Psoas muscle (tissue), 8 donors: ENCODE measurements around the gene YEATS4. TPM values are rescaled to one million over a fixed set of nuclear protein-coding genes. Genes with fewer than 3 reads are reported as not detected.

ENCODE experiments used
- ATAC-seq, 4 donors: fragments of 200-7000 bp; cut with Tn5 transposase; one replicate each; pipeline ENCODE4 v1.9.1; 2020; ENCODE audit warnings: moderate library complexity in 3 of 4, mild to moderate bottlenecking in 2 of 4
- DNase-seq, 2 donors: peaks; one replicate each; pipeline ENCODE4 v3.0.0-alpha.2; 2020
- H3K27ac ChIP-seq: fragments of 200-600 bp; one replicate; pipeline ENCODE4 v1.8.0; 2022
- H3K27me3 ChIP-seq, 3 donors: fragments of 200-600 bp in 1 of 3; one replicate each; pipeline versions ENCODE4 v1.6.1 to v1.8.0; 2013 to 2022; ENCODE audit warnings: low read length in 2 of 3, mild to moderate bottlenecking in 2 of 3, moderate library complexity in 1 of 3; ENCODE audit not compliant: insufficient read depth in 3 of 3
- H3K36me3 ChIP-seq, 2 donors: fragments of 200-600 bp in 1 of 2; one replicate each; pipeline versions ENCODE4 v1.6.1 to v1.8.0; 2013 to 2022; ENCODE audit warnings: low read depth in 1 of 2, mild to moderate bottlenecking in 1 of 2, moderate library complexity in 1 of 2; ENCODE audit not compliant: insufficient read depth in 1 of 2
- H3K4me1 ChIP-seq: fragments of 200-600 bp; one replicate; pipeline ENCODE4 v1.8.0; 2022
- H3K4me3 ChIP-seq: fragments of 200-600 bp; one replicate; pipeline ENCODE4 v1.8.0; 2022; ENCODE audit warnings: mild to moderate bottlenecking
- H3K9me3 ChIP-seq: fragments of 200-600 bp; one replicate; pipeline ENCODE4 v1.8.0; 2022
- WGBS, 3 donors: extraction: QIAGEN DNeasy Blood & Tissue Kit; methylation state at CpG; one replicate each; pipeline versions ENCODE4 v1.1.6 to v1.1.7; 2013; 5-methylcytosine and 5-hydroxymethylcytosine counted together
- intact Hi-C, 2 donors: fragments of 100-400 bp; cut with DNase I; formaldehyde crosslinking; loops; one replicate each; pipeline versions ENCODE4 v1.11.0 to v1.14.2; 2022
- polyA plus RNA-seq, 3 donors: library from polyadenylated mRNA; stranded (reverse); fragments of 200-250 nt; gene quantifications; one replicate each; pipeline ENCODE4 v1.2.3, GENCODE V29; 2013
- total RNA-seq, 4 donors: library from RNA; stranded (reverse); fragmentation: NEBNext Ultra II Directional in 2 of 4; extraction: Animal tissue kit (Norgen Biotek cat#: 25700) in 2 of 4; gene quantifications; one replicate each; pipeline versions ENCODE4 v1.2.1 to v1.2.4, GENCODE V29; 2021 to 2023
- TF ChIP-seq, protein P1 (sequence below): fragments of 200-600 bp; IDR thresholded peaks from one replicate; pipeline ENCODE4 v1.8.0; 2022; ENCODE audit warnings: antibody characterized with exemption
- donor health status: healthy with polysubstance abuse.
- donor health status: DM: no; HTN: no; CAD: no; lungs with moderate emphysema.
- donor health status: Bipolar disorder and iron deficiency.
- donor health status: healthy.
- donor health status: DM: yes; HTN: yes; CAD: no.
- donor health status: DM: no; HTN: no; CAD: no.
- donor health status: DM: no; HTN: no; CAD: no.
- donor health status: DM: yes; HTN: yes; CAD: no.

YEATS4 gene
- total and polyA plus RNA-seq, 7 donors = 6.2 to 17.7 (median 12.4) TPM

DNA sequence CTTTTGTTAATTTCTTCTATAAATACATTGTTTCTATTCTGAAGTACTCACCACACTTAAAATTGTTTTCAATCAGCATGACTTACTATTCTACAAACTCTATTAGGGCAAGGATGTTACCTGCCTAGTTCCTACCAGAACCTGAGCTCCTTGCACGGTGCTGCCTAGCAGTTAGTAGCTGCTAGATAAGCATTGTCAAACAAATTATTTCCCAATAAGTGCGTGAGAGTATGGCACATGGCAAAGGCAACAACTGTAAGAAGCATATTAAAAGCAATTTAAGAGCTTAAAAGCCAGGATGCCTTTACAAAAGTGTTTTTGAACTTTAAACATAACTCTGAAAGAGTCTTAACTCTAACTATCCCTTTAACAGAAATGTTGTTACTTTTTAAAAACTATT, 19.5 kb upstream of the YEATS4 start:
- intact Hi-C loops = no loop called here
- ATAC-seq = no peak
- Histone ChIP-seq H3K9me3 (no peaks in the 10 kb centered on the region), H3K36me3 (no peaks in the 10 kb centered on the region), H3K4me3 (no peak overlapping the region), H3K27me3 (peaks cover 0 to 2% (median 0%) of the 10 kb centered on the region in 3 donors), H3K27ac (no peak overlapping the region), H3K4me1 (no peaks in the 10 kb centered on the region)
- TF ChIP-seq, protein P1, sequence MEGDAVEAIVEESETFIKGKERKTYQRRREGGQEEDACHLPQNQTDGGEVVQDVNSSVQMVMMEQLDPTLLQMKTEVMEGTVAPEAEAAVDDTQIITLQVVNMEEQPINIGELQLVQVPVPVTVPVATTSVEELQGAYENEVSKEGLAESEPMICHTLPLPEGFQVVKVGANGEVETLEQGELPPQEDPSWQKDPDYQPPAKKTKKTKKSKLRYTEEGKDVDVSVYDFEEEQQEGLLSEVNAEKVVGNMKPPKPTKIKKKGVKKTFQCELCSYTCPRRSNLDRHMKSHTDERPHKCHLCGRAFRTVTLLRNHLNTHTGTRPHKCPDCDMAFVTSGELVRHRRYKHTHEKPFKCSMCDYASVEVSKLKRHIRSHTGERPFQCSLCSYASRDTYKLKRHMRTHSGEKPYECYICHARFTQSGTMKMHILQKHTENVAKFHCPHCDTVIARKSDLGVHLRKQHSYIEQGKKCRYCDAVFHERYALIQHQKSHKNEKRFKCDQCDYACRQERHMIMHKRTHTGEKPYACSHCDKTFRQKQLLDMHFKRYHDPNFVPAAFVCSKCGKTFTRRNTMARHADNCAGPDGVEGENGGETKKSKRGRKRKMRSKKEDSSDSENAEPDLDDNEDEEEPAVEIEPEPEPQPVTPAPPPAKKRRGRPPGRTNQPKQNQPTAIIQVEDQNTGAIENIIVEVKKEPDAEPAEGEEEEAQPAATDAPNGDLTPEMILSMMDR = no peak
- DNase-seq = no peak
- WGBS, 3 donors = 67 to 88% (median 76%) methylated on average over 2 of the region's 2 CpGs

DNA sequence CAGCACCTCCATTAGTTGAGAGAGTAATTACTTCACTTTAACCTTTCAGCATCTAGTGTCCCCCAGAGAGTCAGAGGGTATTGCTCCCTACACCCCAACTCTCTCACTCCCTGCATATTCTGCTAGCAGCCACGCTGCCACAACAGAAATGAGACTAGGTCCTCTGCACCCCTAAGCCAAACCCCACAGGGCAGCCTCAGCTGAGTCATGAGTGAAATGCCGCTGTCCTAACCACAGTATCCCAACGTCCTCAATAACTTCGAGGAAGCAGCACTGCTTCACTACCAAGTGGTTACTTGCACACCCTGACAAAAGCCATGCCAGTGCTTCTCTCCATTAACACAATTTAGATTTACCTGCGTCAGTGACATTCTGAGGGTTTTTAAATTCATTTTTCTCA, 18.2 kb upstream of the YEATS4 start:
- Histone ChIP-seq H3K4me3 (no peak overlapping the region), H3K27ac (no peak overlapping the region), H3K9me3 (no peaks in the 10 kb centered on the region), H3K36me3 (no peaks in the 10 kb centered on the region), H3K27me3 (no peaks in the 10 kb centered on the region), H3K4me1 (no peaks in the 10 kb centered on the region)
- no peak for DNase-seq
- intact Hi-C loops = no loop called here
- no peak for ATAC-seq
- TF ChIP-seq, protein P1 = no peak
- WGBS, 3 donors = 67 to 75% (median 68%) methylated on average over 5 of the region's 5 CpGs

DNA sequence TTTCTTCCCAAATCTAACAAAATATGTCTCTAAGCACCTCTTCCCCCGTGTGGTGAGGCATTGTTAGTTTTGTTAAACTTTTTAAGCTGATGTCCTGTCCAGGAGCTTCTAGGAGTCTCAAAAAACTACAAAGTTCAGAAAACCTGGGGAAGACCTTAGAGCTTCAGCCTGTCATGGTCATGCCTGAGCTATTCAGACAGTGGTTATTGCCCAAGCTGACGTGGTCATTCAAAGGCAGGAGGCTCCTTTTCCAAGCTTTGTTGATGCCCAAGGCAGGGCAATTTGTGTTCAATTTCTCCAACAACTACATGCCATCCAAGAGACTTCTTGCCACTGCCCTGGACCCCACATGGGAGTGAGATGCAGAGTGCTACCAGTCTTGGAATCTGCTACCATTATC, 17.1 kb upstream of the YEATS4 start:
- Histone ChIP-seq H3K27me3 (no peaks in the 10 kb centered on the region), H3K4me1 (no peaks in the 10 kb centered on the region), H3K36me3 (no peaks in the 10 kb centered on the region), H3K27ac (no peak overlapping the region), H3K4me3 (no peak overlapping the region), H3K9me3 (no peaks in the 10 kb centered on the region)
- DNase-seq (no peak), ATAC-seq (no peak)
- intact Hi-C loops = no loop called here
- 61 to 73% (median 67%) methylated on average over 2 of the region's 2 CpGs for WGBS, 3 donors
- TF ChIP-seq, protein P1 = no peak

DNA sequence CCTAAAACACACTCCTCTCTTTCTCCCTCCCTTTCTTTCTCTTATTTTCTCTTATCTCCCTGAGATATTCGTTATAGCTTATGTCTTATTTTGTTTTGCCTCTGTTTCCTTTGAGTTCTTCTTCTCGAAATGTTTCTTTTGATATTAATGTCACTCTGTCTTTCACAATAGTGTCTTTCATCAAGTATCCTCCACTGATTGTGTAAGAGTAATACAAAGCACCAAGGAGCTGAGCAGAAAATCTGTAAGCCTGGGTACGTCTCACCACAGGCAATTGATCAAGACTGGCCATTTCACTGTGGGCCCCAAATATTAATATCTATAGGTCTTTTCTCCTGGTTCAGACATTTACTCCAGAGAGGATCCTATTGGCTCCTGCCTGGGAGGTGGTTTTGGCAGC, 16.2 kb upstream of the YEATS4 start:
- no peak overlapping the region for H3K4me3 ChIP-seq
- no peak overlapping the region for H3K27ac ChIP-seq
- 72 to 90% (median 76%) methylated on average over 3 of the region's 3 CpGs for WGBS, 3 donors
- no peaks in the 10 kb centered on the region for H3K36me3 ChIP-seq
- no peaks in the 10 kb centered on the region for H3K9me3 ChIP-seq
- intact Hi-C loops = no loop called here
- no peaks in the 10 kb centered on the region for H3K27me3 ChIP-seq
- no peak for ATAC-seq
- TF ChIP-seq, protein P1 = no peak
- no peaks in the 10 kb centered on the region for H3K4me1 ChIP-seq
- no peak for DNase-seq

DNA sequence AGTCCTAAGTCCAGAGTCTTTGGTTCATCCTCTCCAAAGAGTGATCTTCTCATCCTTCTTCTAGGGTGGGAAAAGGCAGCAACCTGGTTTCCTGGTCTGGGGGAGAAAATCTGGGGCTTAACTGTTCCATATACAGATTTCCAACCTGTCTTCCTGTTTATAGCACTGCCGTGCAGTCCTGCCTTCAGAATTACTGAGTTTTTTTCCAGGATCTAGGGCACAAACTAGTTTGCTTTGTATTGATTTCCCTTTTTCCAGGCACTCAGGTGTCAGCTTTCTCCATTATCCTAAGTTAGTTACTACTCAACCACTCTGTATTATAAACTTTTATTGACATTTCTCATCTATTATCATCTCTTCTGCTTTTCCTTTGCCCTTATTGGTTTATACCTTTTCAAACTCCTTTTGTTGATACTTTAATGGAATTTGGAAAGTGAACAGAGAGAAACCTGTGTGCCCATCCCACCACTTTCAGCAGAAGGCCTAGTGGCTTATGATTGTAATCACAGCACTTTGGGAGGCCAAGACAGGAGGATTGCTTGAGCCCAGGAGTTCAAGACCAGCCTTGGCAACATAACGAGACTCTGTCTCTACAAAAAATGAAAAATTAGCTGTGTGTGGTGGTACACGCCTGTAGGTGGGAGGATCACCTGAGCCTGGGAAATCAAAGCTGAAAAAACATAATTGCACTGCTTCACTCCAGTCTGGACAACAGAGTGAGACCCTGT, 15.5 kb upstream of the YEATS4 start:
- no peaks in the 10 kb centered on the region for H3K9me3 ChIP-seq
- H3K4me1 ChIP-seq = no peaks in the 10 kb centered on the region
- H3K36me3 ChIP-seq = no peaks in the 10 kb centered on the region
- WGBS, 3 donors = 42 to 66% (median 59%) methylated on average over 3 of the region's 3 CpGs
- intact Hi-C loops = no loop called here
- TF ChIP-seq, protein P1 = no peak
- H3K27ac ChIP-seq = no peak overlapping the region
- no peak overlapping the region for H3K4me3 ChIP-seq
- no peaks in the 10 kb centered on the region for H3K27me3 ChIP-seq
- DNase-seq (no peak), ATAC-seq (no peak)
